Testis (tissue), 3 donors: ENCODE data around the gene ATF7. TPM values are rescaled to one million over a fixed set of nuclear protein-coding genes. Genes with fewer than 3 reads are reported as not detected.

Experiments
- DNase-seq: peaks from one replicate; pipeline ENCODE4 v3.0.0-alpha.2; 2019
- H3K27ac ChIP-seq, 2 donors: fragments of 200-600 bp; sonication (generic); one replicate each; pipeline ENCODE4 v1.5.1; 2019
- H3K27me3 ChIP-seq: fragments of 200-600 bp; sonication (generic); one replicate; pipeline ENCODE4 v1.5.1; 2019
- H3K36me3 ChIP-seq: fragments of 200-600 bp; sonication (generic); one replicate; pipeline ENCODE4 v1.5.1; 2017; ENCODE audit warnings: low read depth; ENCODE audit errors: missing control alignments
- H3K4me1 ChIP-seq: fragments of 200-600 bp; sonication (generic); one replicate; pipeline ENCODE4 v1.5.1; 2019
- H3K4me3 ChIP-seq, 2 donors: fragments of 200-600 bp; sonication (generic); one replicate each; pipeline ENCODE4 v1.5.1; 2017 to 2019
- H3K9me3 ChIP-seq: fragments of 200-600 bp; sonication (generic); one replicate; pipeline ENCODE4 v1.5.1; 2017
- POLR2A ChIP-seq: fragments of 450-650 bp; IDR thresholded peaks from one replicate; pipeline ENCODE4 v1.6.1; 2017; ENCODE audit warnings: antibody characterized with exemption, mild to moderate bottlenecking, moderate library complexity
- WGBS, 2 donors: methylation state at CpG; one replicate each; pipeline ENCODE4 v1.1.5; 2018; 5-methylcytosine and 5-hydroxymethylcytosine counted together
- intact Hi-C: fragments of 100-400 bp; cut with DNase I; formaldehyde crosslinking; loops from one replicate; pipeline ENCODE4 v1.15.1; 2023; ENCODE audit warnings: low total_unique reads
- polyA plus RNA-seq: library from polyadenylated mRNA; stranded (reverse); fragments of 350-450 nt; fragmentation: Illumina TruSeq; extraction: RNeasy Lipid Tissue Mini Kit (QIAGEN cat#74804); gene quantifications from one replicate; pipeline ENCODE4 v1.2.3, GENCODE V29; 2014; ENCODE audit warnings: low read depth, low replicate concordance; ENCODE audit not compliant: insufficient read depth
- total RNA-seq, 2 donors: library from RNA; depleted of rRNA; stranded (reverse); fragments of >200 nt; gene quantifications; one replicate each; pipeline ENCODE4 v1.2.3, GENCODE V29; 2016
- TF ChIP-seq, protein P1 (sequence below), 3 experiments: fragments of 450-650 bp in 2 of 3; fragments of 200-600 bp in 1 of 3; sonication (generic) in 1 of 3; IDR thresholded peaks; one replicate each; pipeline ENCODE4 v1.5.1; 2016 to 2019; ENCODE audit warnings: antibody characterized with exemption in 3 of 3, mild to moderate bottlenecking in 2 of 3, moderate library complexity in 1 of 3

The ATF7 gene
- total and polyA plus RNA-seq, 3 donors from 2014 or later: 31.6 to 59.8 (median 55.1) TPM

DNA sequence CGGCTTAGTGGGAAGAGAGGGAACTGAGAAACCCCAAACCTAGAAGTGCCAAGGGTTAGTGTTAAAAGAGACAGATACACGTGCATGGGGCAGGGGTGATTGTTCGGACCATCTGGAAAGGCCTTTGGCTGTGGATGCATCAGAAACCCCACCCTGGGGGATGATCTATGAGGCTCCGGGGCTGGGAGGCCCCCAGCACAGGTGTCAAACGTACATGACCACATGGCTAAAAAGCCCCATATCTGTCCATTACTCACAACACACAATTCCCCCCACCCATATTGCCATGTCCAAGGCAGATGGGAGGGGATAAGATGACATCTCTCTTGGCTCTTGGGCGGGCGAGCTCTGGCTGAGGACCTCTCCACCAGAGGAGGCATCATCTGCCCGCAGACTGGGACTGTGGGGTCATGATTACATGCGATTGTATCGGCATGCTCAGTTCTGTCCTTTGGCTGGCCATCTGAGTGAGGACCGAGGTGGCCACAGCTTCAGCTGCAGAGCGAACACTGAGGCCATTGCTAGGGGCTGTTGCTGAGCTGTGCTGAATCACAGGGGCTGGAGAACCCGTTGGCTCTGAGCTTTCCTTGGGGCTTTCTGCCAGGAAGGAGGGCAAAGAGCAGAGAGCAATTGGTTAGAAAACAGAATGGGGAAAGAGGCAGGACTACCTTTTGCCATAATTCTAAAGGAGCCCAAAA, 109.3 kb downstream of the ATF7 start:
- WGBS, 2 donors: 85 to 88% methylated on average over 8 to 13 of the region's 13 CpGs
- no peaks in the 10 kb centered on the region for H3K36me3 ChIP-seq

DNA sequence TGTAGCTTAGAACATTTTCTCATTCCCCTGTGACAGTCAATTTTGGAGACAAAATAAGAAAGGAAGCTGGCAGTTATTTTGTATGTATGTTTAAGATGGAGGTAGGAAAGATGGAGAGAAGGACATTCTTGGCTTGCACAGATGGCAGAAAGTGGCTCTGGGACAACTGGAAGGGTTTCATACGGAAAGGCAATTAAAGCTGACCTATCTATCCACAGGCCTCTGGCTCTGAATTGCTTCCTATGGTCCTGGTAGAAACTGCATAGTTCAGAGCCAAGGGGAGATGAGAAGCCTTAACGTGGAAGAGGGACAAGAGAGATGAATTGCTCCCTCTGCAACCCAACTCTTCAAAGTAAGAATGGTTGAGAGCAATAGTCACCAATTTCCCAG, 110.9 kb downstream of the ATF7 start:
- WGBS, 2 donors: 70 to 81% methylated on average over 2 of the region's 2 CpGs
- Histone ChIP-seq H3K27me3 (no peaks in the 10 kb centered on the region), H3K4me1 (no peaks in the 10 kb centered on the region), H3K4me3 (no peak overlapping the region), H3K36me3 (no peaks in the 10 kb centered on the region), H3K27ac (no peak overlapping the region), H3K9me3 (no peaks in the 10 kb centered on the region)
- DNase-seq: no peak
- no peak for TF ChIP-seq POLR2A
- TF ChIP-seq, protein P1, sequence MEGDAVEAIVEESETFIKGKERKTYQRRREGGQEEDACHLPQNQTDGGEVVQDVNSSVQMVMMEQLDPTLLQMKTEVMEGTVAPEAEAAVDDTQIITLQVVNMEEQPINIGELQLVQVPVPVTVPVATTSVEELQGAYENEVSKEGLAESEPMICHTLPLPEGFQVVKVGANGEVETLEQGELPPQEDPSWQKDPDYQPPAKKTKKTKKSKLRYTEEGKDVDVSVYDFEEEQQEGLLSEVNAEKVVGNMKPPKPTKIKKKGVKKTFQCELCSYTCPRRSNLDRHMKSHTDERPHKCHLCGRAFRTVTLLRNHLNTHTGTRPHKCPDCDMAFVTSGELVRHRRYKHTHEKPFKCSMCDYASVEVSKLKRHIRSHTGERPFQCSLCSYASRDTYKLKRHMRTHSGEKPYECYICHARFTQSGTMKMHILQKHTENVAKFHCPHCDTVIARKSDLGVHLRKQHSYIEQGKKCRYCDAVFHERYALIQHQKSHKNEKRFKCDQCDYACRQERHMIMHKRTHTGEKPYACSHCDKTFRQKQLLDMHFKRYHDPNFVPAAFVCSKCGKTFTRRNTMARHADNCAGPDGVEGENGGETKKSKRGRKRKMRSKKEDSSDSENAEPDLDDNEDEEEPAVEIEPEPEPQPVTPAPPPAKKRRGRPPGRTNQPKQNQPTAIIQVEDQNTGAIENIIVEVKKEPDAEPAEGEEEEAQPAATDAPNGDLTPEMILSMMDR (IDR thresholded peaks at IDR 0.05): no peak
- intact Hi-C loops: no loop called here

More for the DNA sequence above, 109.3 kb downstream of the ATF7 start:
- no peaks in the 10 kb centered on the region for H3K27me3 ChIP-seq
- H3K9me3 ChIP-seq: no peaks in the 10 kb centered on the region
- H3K4me1 ChIP-seq: no peaks in the 10 kb centered on the region
- DNase-seq: no peak
- no peak for TF ChIP-seq POLR2A
- TF ChIP-seq, protein P1 (IDR thresholded peaks at IDR 0.05): no peak
- no peak overlapping the region for H3K27ac ChIP-seq
- intact Hi-C loops: no loop called here
- no peak overlapping the region for H3K4me3 ChIP-seq

DNA sequence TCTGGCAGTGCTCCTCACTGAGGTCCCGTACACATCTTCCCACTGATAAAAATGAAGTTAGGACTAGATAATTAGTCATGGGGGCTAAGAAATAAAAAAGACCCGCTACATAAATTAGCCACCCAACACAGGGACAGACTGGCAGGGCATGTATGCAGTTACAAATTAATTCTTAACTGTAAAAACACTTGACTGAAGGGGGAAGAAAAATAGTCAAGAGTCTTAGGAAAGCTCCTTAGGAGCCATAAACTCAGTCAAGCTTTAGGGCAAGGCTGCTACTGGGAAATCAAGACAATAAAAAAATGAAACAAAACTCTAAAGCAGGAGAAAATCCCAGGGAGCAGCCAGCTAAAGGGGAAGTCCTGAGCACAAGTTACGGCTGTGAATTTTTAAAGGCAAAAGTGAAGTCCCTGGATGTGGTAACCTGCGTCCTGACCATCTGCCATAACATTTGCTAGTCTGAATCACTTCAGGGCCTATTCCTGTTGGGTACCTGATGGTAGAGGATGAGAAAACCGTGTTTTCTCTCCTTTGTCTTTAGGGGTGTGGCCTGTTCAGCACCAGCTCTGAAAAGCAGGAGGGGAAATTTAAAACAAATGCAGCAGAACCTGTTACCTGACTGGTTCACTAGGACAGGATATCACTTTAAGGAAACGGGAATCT, 111.4 kb downstream of the ATF7 start:
- no peaks in the 10 kb centered on the region for H3K4me1 ChIP-seq
- intact Hi-C loops: no loop called here
- TF ChIP-seq POLR2A: no peak
- TF ChIP-seq, protein P1 (IDR thresholded peaks at IDR 0.05): no peak
- no peak for DNase-seq
- H3K9me3 ChIP-seq: no peaks in the 10 kb centered on the region
- no peak overlapping the region for H3K4me3 ChIP-seq
- H3K36me3 ChIP-seq: no peaks in the 10 kb centered on the region
- WGBS, 2 donors: 78 to 81% methylated on average over 6 of the region's 6 CpGs
- H3K27me3 ChIP-seq: no peaks in the 10 kb centered on the region
- H3K27ac ChIP-seq: no peak overlapping the region

DNA sequence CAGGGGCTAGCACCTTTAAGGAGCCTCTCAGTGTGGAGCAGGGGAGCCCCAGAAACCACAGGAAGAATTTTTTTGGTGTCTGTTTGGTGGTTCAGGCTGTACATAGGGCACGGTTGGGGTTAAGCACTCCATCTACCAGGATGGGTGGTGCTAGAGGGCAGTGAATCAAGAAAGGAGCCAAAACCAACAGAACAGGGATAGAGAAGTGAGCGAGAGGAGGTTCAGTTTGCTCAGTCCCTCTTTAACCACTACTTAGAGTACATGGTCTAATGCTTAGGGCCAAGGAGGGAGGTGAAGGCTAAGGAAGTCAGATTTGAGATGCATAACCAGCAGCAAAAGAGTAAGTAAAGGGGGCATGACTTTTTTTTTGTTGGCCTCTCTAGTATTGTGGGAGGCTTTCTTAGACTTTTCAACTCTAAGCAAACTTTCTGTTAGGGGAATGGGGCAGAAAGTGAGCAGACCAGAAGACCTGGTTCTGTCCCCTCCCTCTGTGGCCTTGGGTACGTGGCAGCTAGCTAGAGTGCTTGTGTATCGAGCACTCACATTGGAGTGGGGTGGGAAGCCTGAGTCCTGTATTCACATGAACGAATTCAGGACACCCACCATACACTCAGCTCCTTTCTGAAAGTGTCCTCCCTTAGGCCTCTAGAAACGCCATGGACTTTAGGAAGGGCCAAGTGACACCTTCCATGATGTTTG, 112.3 kb downstream of the ATF7 start:
- Histone ChIP-seq H3K36me3 (no peaks in the 10 kb centered on the region), H3K27ac (no peak overlapping the region), H3K27me3 (no peaks in the 10 kb centered on the region), H3K4me3 (no peak overlapping the region), H3K9me3 (no peaks in the 10 kb centered on the region), H3K4me1 (no peaks in the 10 kb centered on the region)
- TF ChIP-seq, protein P1 (IDR thresholded peaks at IDR 0.05): no peak
- TF ChIP-seq POLR2A: no peak
- no peak for DNase-seq
- 77 to 80% methylated on average over 6 of the region's 6 CpGs for WGBS, 2 donors
- intact Hi-C loops: no loop called here
